Measurements from ENCODE around the gene PML. TPM values are rescaled to one million over a fixed set of nuclear protein-coding genes. Genes with fewer than 3 reads are reported as not detected.
"Not testable (repeated sequence)": the region's sequence is repeated elsewhere in the genome, so short reads cannot be mapped to it uniquely, and the experiment has no call there.

PML gene
- total RNA-seq, 2 experiments from 2014 or later, result 72.6 to 75.4 TPM

GRCh38 chr15:73960472-73961070 is 33.9 kb upstream of the PML start:
- intact Hi-C loops (cut with DNase I, micrococcal nuclease), result not testable (repeated sequence)

GRCh38 chr15:73962433-73962832 is 32.1 kb upstream of the PML start:
- no peak for DNase-seq
- ATAC-seq, result no peak
- Mint-ChIP-seq H3K27me3 (no peaks in the 10 kb centered on the region), H3K4me1 (peaks cover 44% of the 10 kb centered on the region), H3K27ac (no peak overlapping the region), H3K4me3 (no peak overlapping the region), H3K36me3 (ENCODE audit: low read depth) (no peaks in the 10 kb centered on the region), H3K9me3 (ENCODE audit: low read depth) (no peaks in the 10 kb centered on the region)
- CTCF ChIA-PET, result interaction anchor here (2.3 kb wide), 1 partner anchor 10 kb away, joined by 5 read pairs; no protein-coding TSS in a partner anchor
- POLR2A ChIA-PET, result no interaction called here
- intact Hi-C loops (cut with DNase I, micrococcal nuclease), result no loop called here

More at GRCh38 chr15:73960472-73961070, 33.9 kb upstream of the PML start:
- POLR2A ChIA-PET; ATAC-seq; DNase-seq; H3K27me3 Mint-ChIP-seq; H3K36me3 Mint-ChIP-seq (ENCODE audit: low read depth); H3K4me3 Mint-ChIP-seq; H3K9me3 Mint-ChIP-seq (ENCODE audit: low read depth): not testable (repeated sequence)
- Mint-ChIP-seq H3K27ac (peak overlapping the region; percentile 63), H3K4me1 (peaks cover 39% of the 10 kb centered on the region)
- CTCF ChIA-PET, result interaction anchor here (0.7 to 2.3 kb wide), 6 partner anchors 10 to 169 kb away, joined by 3 to 13 read pairs (median 4); no protein-coding TSS in a partner anchor

DNA sequence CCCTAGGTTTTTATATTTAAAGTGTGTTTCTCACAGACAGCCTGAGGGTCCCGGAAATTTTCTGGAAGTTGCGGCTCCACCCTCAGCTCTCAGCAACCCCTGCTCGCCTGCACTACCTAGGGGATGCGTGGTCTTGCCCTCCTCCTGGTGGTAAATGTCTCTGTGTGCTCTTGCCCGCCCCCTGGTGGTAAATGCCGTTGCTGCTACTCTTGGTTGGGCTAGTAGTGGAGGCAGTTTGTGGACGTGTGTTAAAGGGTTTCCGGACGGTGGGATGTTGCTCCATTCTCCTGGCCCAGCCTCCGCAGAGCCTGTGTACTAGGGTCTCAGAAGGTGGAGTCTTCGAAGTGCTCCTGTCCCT is 29.8 kb upstream of the PML start:
- Mint-ChIP-seq H3K36me3 (ENCODE audit: low read depth) (no peaks in the 10 kb centered on the region), H3K9me3 (ENCODE audit: low read depth) (no peaks in the 10 kb centered on the region), H3K27me3 (no peaks in the 10 kb centered on the region), H3K27ac (peak overlapping the region; percentile 76), H3K4me3 (peak overlapping the region; percentile 66), H3K4me1 (peaks cover 27% of the 10 kb centered on the region)
- DNase-seq, result peak; percentile 93
- POLR2A ChIA-PET, result no interaction called here
- peak; percentile 74 for ATAC-seq
- CTCF ChIA-PET, result interaction anchor here (0.6 to 4.0 kb wide), 19 partner anchors 8 to 198 kb away, joined by 3 to 27 read pairs (median 5); partner anchors contain the start of gene TBC1D21
- intact Hi-C loops (cut with DNase I, micrococcal nuclease), result loop anchor here (1.0 to 5.0 kb wide), 9 partner anchors 9 to 498 kb away; partner anchors contain the start of genes LOXL1 (in 1 of the 2), PML (in 1 of the 2) and UBL7 (in 1 of the 2)

DNA sequence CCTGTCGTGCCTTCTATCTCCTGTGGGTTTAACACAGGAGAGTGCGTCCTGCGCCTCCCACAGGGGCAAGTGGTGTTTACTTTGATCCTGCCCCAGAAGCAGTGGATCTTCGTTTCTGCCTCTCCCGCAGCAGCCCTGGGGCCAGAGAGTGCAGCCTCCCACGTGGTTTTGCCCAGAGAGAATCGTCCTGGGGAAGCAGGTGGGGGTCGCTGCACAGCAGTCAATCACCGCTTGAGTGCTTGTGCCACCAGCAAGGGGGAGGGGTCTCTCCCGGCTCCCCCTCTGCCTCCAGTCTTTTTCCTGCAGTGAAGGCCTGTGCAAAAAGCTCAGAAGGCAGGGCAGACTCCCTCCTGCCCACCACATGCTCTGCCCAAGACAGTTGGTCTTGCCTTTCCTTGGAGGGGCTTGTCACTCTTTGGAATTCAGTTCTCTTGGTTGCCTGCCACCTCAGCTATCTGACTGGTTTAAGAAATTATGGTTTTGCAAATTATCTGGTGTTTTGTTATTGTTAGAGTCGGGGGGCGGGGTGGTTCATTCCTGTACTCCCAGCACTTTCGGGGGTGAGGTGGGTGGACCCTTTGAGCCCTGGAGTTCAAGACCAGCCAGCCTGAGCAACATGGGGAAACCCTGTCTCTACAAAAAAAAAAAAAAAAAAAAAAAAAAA is 29.3 kb upstream of the PML start:
- Mint-ChIP-seq H3K27me3 (no peaks in the 10 kb centered on the region), H3K27ac (peak overlapping the region; percentile 76), H3K9me3 (ENCODE audit: low read depth) (no peaks in the 10 kb centered on the region), H3K4me1 (peaks cover 25% of the 10 kb centered on the region), H3K4me3 (peak overlapping the region; percentile 66), H3K36me3 (ENCODE audit: low read depth) (no peaks in the 10 kb centered on the region)
- peak; percentile 74 for ATAC-seq
- ChIA-PET CTCF (interaction anchor here (0.6 to 4.0 kb wide), 21 partner anchors 9 to 638 kb away, joined by 3 to 27 read pairs (median 5); partner anchors contain the start of genes PML, STOML1 and TBC1D21), POLR2A (interaction anchor here (1.5 kb wide), 1 partner anchor 9 kb away, joined by 3 read pairs; no protein-coding TSS in a partner anchor)
- intact Hi-C loops (cut with DNase I, micrococcal nuclease), result loop anchor here (1.0 to 5.0 kb wide), 6 partner anchors 8 to 497 kb away; partner anchors contain the start of genes LOXL1 (in 1 of the 2), PML (in 1 of the 2) and UBL7 (in 1 of the 2)
- peak; percentile 82 for DNase-seq

DNA sequence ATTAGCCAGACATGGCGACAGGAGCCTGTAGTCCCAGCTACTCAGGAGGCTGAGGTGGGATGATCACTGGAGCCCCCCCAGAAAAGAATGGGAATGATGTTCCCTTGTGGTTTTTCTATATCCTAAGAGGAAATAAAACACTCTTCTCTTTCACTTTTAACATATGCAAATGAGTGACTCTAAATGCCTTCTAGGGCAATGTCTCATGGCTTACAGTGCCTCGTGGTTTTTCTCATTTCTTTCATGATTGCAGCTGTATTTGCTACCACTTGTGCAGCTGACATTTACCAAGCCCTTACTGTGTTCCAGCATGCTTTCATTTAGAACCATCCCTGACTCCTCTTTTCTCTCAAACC is 28.8 kb upstream of the PML start:
- Mint-ChIP-seq H3K4me1 (peaks cover 22% of the 10 kb centered on the region), H3K36me3 (ENCODE audit: low read depth) (no peaks in the 10 kb centered on the region), H3K27ac (peak overlapping the region; percentile 76), H3K4me3 (peak overlapping the region; percentile 66), H3K27me3 (no peaks in the 10 kb centered on the region), H3K9me3 (ENCODE audit: low read depth) (no peaks in the 10 kb centered on the region)
- intact Hi-C loops (cut with DNase I, micrococcal nuclease), result loop anchor here (1.0 to 5.0 kb wide), 6 partner anchors 8 to 497 kb away; partner anchors contain the start of genes LOXL1 (in 1 of the 2), PML (in 1 of the 2) and UBL7 (in 1 of the 2)
- ATAC-seq, result peak; percentile 79
- ChIA-PET POLR2A (interaction anchor here (1.5 kb wide), 1 partner anchor 9 kb away, joined by 3 read pairs; no protein-coding TSS in a partner anchor), CTCF (interaction anchor here (0.6 to 4.0 kb wide), 23 partner anchors 9 to 637 kb away, joined by 3 to 27 read pairs (median 4); partner anchors contain the start of genes PML, STOML1 and TBC1D21)
- DNase-seq, result peak; percentile 36

DNA sequence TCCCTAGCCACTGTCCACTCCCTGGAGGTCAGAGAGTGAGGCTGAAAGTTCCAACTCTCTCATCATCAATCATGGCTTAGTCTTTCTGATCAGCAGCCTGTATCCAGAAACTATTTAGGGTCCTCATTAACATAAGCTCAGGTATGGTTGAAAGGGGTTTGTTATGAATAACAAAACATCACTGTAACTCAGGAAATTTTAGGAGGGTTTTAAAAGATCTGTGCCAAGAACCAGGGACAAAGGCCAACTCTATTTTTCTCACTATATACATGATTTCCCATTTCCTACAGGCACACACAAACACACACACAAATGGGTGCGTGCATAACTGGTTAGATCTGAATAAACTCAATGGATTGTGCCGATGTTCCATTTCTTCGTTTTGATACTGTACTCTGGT is 26.1 kb upstream of the PML start:
- no peaks in the 10 kb centered on the region for H3K9me3 Mint-ChIP-seq (ENCODE audit: low read depth)
- intact Hi-C loops (cut with DNase I, micrococcal nuclease), result loop anchor here (5.0 kb wide), 2 partner anchors 41 to 494 kb away; partner anchors contain the start of genes LOXL1 (in 1 of the 2) and UBL7 (in 1 of the 2)
- CTCF ChIA-PET, result interaction anchor here (1.2 kb wide), 1 partner anchor 339 kb away, joined by 3 read pairs; no protein-coding TSS in a partner anchor
- ATAC-seq (no peak), DNase-seq (no peak)
- no peaks in the 10 kb centered on the region for H3K27me3 Mint-ChIP-seq
- no peak overlapping the region for H3K27ac Mint-ChIP-seq
- POLR2A ChIA-PET, result no interaction called here
- no peaks in the 10 kb centered on the region for H3K36me3 Mint-ChIP-seq (ENCODE audit: low read depth)
- no peak overlapping the region for H3K4me3 Mint-ChIP-seq
- H3K4me1 Mint-ChIP-seq, result peaks cover 25% of the 10 kb centered on the region

DNA sequence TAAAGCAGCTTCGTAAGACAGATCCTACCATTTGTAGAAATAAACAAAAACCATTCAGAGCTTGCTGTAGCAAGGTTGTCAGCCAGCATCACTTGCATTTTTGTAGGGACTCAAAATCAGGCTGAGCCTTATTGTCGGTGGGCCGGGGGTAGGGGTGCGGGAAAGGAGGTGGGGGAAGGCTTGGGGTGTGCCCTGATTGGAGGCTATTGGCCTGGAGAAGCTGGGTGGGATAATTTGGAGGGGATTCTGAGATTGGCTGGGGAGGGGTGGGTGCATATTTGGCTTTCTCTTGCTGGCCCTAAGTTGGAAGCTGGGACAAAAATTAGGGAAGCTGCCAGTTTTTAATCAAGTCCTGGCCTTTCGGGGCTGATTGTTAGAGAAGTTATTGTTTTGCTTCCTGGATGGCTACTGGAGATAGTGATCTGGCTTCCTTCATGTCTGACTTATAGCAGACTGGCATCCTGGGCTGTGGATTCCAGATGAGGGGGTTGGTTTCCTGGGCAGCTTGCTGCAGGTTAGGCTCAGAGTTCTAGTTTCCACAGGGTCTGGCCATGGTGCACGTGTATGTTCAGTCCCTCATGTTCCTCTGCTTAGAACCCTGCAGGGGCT is 25.3 kb upstream of the PML start:
- peaks cover under 1% of the 10 kb centered on the region for H3K27me3 Mint-ChIP-seq
- ChIA-PET CTCF (interaction anchor here (0.6 to 6.7 kb wide), 5 partner anchors 18 to 338 kb away, joined by 3 to 57 read pairs (median 3); no protein-coding TSS in a partner anchor), POLR2A (interaction anchor here (0.6 kb wide), 1 partner anchor 563 kb away, joined by 3 read pairs; no protein-coding TSS in a partner anchor)
- ATAC-seq, result no peak
- no peak overlapping the region for H3K27ac Mint-ChIP-seq
- peaks cover under 1% of the 10 kb centered on the region for H3K9me3 Mint-ChIP-seq (ENCODE audit: low read depth)
- peaks cover 26% of the 10 kb centered on the region for H3K4me1 Mint-ChIP-seq
- intact Hi-C loops (cut with DNase I, micrococcal nuclease), result loop anchor here (5.0 kb wide), 2 partner anchors 42 to 493 kb away; partner anchors contain the start of genes LOXL1 (in 1 of the 2) and UBL7 (in 1 of the 2)
- no peak for DNase-seq
- no peaks in the 10 kb centered on the region for H3K36me3 Mint-ChIP-seq (ENCODE audit: low read depth)
- H3K4me3 Mint-ChIP-seq, result no peak overlapping the region

DNA sequence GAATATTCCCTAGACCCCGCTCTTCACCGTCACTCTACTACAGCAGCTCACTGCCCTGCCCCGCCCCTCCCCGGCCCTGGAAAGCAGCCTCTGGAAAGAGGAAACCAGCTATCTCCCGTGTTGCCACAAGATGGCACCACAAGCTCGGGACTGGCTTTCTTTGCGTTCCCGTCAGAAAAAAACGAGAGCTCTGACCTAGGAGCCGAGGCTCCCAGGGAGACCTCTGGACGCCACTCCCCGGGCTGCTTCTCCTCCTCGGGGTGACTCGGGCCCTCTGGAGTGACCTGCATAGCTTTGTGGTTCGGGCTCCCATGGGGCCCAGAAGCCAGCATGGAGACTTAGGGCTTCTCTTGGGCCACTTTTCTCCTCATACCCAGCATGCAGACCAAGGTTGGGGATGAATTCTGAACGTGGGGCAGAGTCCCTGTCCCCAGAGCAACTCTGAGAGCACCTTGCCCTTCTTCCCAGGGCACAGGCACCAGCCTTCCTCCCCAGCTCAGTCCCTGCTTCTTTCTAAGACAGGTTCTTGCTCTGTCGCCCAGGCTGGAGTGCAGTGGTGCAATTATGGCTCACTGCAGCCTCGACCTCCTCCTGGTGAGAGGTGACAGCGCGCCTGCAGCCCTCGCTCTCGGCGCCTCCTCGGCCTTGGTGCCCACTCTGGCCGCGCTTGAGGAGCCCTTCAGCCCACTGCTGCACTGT is 21.4 kb upstream of the PML start:
- peak overlapping the region; percentile 8 for H3K4me3 Mint-ChIP-seq
- peaks cover 27% of the 10 kb centered on the region for H3K4me1 Mint-ChIP-seq
- H3K27ac Mint-ChIP-seq, result no peak overlapping the region
- H3K27me3 Mint-ChIP-seq, result peaks cover 12% of the 10 kb centered on the region
- DNase-seq, result peak; percentile 91
- CTCF ChIA-PET, result interaction anchor here (0.6 to 6.7 kb wide), 46 partner anchors 7 to 1441 kb away, joined by 3 to 57 read pairs (median 4); partner anchors contain the start of genes PML and STOML1
- intact Hi-C loops (cut with DNase I, micrococcal nuclease), result loop anchor here (1.0 to 5.0 kb wide), 11 partner anchors 8 to 349 kb away; partner anchors contain the start of gene PML (in 1 of the 2)
- peak; percentile 88 for ATAC-seq
- peaks cover 4% of the 10 kb centered on the region for H3K9me3 Mint-ChIP-seq (ENCODE audit: low read depth)
- POLR2A ChIA-PET, result interaction anchor here (0.6 to 0.8 kb wide), 4 partner anchors 21 to 1006 kb away, joined by 3 to 6 read pairs (median 4); partner anchors contain the start of gene PML
- no peaks in the 10 kb centered on the region for H3K36me3 Mint-ChIP-seq (ENCODE audit: low read depth)

DNA sequence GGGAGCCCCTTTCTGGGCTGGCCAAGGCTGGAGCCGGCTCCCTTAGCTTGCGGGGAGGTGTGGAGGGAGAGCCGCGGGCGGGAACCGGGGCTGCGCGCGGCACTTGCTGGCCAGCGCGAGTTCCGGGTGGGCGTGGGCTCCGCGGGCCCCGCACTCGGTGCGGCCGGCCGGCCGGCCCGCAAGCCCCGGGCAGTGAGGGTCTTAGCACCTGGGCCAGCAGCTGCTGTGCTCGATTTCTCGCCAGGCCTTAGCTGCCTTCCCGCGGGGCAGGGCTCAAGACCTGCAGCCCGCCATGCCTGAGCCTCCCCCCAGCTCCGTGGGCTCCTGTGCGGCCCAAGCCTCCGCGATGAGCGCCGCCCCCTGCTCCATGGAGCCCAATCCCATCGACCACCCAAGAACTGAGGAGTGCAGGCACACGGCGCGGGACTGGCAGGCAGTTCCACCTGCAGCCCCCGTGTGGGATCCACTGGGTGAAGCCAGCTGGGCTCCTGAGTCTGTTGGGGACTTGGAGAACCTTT is 20.8 kb upstream of the PML start:
- CTCF ChIA-PET, result interaction anchor here (0.6 to 6.7 kb wide), 24 partner anchors 8 to 488 kb away, joined by 3 to 57 read pairs (median 6); partner anchors contain the start of genes PML and STOML1

More for the DNA sequence above, 20.8 kb upstream of the PML start:
- POLR2A ChIA-PET, result interaction anchor here (1.0 kb wide), 1 partner anchor 8 kb away, joined by 3 read pairs; no protein-coding TSS in a partner anchor
- DNase-seq; H3K36me3 Mint-ChIP-seq (ENCODE audit: low read depth); H3K4me3 Mint-ChIP-seq; H3K9me3 Mint-ChIP-seq (ENCODE audit: low read depth); ATAC-seq; H3K27ac Mint-ChIP-seq: not testable (repeated sequence)
- H3K27me3 Mint-ChIP-seq, result peaks cover 12% of the 10 kb centered on the region
- intact Hi-C loops (cut with DNase I, micrococcal nuclease), result loop anchor here (1.0 to 5.0 kb wide), 11 partner anchors 8 to 349 kb away; partner anchors contain the start of gene PML (in 1 of the 2)
- H3K4me1 Mint-ChIP-seq, result peaks cover 27% of the 10 kb centered on the region
